GM18873 (cell line): ENCODE measurements around the gene MORN5.

Source experiments
- ATAC-seq: cut with Tn5 transposase; IDR thresholded peaks from one replicate; pipeline ENCODE4 v1.9.1; 2021; ENCODE audit warnings: mild to moderate bottlenecking, moderate library complexity, moderate number of reproducible peaks; ENCODE audit not compliant: unreplicated experiment, low FRiP score

MORN5 gene

DNA sequence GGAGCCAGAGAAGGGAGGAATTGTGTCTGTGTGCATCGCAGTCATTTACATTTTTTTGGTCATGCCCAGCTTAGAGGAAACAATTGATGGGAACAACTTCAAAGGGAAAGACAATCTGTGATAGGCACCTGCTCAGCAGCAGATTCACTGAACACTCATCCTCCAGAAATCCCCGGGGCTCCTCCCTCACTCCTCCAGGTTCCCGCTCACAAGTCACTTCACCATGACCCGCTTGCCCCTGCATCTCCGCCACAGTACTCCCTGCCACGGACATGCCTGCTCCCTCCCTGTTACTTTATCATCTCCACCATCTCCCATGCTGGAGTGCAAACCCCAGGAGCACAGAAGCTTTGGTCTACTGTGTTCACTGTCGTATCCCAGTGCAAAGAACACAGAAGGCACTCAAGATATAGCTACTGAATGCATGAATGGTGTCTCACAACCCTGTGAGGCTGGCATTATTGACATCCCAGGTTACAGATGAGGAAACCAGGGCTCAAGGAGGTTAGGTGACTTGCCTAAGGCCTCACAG, 52.8 kb downstream of the MORN5 start:
- ATAC-seq: no peak

DNA sequence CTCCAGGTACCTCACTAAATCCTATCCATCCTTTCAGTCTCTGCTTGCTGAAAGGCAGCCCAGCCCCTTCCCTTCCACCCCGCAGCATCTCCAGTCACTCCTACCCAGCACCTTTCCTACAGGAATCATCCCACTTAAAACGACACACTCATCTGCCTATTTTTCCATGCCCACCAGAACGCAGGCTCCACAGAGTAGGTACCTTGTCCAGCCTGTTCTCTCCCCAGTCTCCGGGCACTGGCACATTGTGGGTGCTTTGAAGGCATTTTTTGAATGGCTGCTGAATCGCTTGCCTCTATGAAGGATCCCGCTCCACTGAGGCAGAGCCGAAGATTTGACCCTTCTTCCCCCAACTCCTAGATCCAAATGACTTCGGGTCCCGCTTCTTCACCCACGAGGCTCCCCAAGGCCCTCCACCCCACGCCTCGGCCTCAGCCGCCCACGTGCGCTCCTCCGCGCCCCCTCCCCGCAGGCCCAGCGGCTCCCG, 53.4 kb downstream of the MORN5 start:
- ATAC-seq: no peak

DNA sequence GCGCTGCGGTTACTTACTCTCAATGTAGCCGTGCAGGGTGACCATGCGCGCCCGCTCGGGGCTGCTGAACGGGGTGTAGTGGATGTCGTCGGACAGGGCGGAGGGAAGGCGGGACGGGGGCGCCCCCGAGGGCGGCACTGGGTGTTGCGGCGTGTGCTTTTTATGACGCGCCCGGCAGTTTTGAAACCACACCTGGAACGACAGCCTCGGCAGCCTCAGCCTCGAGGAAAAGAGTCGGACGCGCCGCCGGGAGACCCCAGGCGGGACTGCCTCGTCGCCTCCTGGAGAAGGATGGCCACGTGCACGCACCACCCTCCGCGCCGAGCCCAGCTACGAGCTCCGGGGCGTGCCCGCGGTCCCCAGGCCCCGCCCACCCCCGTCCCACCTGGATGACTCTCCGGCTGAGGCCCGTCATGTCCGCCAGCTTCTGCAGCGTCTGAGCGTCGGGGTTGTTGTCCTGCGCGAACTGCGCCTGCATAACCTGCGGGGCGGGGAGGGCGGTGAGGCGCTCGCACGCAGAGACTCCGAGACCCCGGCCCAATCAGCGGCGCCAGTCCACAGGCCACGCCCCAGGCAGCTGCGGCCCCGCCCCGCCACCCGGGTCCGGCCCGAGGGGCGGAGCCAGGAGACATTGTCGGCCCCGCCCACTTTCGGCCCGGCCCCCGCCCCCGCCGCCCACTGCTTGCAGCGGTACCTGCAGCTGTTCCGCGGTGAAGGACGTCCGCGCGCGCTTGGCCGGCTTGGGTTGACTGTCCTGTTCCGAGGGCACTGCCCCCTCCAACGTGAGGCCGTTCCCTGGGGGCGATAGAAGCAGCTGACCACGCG, 54.1 kb downstream of the MORN5 start:
- ATAC-seq: no peak

DNA sequence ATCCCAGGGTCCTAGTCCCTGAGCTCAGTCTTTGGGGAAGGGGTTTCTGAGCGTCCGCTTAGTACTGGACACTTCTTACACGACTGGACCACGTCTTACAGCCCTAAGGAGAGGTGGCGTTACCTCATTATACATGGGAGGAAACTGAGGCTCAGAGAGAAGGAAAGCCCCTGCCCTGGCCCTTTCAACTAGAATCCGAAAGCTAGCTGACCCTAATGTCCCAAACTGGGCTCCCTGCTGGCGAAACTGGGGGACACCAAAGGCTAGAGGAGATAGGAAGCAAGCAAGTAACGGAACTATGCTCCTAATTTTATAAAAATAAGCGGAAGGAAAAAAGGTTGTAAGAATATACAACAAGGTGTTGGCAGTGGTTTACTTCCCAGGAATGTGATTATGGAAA, 54.8 kb downstream of the MORN5 start:
- ATAC-seq: no peak

DNA sequence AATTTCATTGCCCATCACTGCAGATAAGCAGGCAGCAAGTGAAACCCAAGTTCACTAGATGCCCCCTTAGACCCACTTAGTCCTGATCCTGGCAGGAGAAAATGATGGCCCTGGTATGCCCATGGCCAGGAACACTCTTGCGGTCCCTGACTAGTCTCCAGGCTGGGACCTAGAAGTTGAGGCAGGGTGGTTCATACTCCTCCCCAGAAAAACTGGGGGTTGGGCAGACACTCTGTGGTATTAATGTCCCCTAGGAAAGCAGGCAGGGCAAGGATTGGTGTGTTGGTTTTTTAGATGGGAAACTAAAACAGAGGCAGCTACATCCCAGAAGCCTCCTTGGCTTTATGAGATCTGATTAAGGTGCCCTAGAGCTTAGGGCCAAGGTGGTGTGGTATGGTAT, 56.0 kb downstream of the MORN5 start:
- no peak for ATAC-seq

DNA sequence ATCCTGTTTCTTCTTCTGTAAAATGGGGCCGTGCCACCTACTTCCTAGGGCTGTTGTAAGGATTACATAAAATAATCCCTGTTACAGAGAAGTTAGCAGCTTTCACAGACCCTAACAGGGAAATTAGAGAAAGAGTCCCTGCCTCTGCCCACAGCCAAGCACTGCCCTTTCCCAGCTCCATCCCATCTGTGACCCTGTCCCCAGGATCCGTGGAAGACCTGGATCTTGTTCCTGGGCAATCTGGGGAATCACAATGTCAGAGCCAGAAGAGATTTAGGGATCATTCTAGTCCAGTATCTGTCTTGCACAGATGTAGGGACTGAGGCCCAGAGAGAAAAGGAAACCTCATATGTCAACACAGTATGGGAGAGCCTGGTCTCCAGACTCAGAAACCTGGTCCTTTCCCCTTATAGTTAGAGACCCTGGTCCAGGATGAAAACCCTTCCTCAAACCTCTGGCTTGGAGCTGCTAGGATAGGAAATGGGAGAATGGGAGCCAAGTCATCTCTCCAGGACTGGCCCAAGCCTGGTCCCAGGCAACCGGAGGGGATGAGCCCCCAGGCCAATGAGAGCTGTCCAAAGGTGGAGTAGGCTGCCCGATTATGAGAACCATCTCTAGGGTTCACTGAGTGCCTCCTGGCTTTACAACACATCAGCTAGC, 56.6 kb downstream of the MORN5 start:
- ATAC-seq: no peak

DNA sequence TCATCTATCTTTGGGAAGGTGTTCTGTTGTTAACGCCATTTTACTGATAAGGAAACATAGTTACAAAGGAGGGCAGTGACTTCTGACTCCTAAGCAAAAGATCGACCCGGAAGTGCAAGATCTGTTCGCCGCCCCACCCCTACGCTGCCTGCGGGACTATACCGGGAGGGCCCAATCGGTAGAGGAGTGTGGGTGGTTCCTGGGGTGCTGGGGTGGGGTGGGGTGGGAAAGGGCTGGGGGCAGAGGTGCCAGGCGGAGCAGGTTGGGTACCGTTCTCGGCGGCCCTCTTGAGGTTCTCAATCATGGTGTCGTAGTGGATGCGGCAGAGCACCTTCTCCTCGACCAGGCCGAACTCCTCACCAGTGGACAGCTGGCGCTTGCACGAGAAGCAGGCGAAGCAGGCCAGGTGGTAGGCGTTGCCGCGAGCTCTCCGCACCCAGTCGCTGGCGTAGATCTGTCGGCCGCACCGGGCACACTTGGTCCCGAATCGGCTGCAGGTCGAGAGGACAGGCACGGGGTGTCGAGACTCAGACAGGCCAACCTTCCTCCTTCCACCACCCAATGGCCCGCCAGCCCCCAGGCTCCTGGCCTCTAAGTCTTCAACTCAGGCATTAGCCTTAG, 57.2 kb downstream of the MORN5 start:
- no peak for ATAC-seq

DNA sequence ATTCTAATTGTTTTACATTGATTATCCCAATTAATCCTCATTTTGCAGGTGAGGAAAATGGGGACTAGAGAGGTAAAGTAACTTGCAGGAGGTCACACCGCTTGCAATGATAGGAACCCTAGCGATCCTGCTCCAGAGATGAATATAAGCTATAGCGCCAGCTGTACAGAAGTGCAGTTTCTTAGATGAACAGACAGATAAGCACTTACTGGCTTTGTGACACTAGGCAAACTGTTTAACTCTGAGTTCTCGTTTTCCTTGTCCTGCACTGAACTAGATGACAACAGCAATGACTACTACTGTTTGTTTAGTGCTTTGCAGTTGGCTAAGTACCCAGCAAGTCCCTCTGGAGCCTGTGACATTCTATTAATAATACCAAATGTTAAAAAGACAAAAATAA, 57.9 kb downstream of the MORN5 start:
- ATAC-seq: no peak

DNA sequence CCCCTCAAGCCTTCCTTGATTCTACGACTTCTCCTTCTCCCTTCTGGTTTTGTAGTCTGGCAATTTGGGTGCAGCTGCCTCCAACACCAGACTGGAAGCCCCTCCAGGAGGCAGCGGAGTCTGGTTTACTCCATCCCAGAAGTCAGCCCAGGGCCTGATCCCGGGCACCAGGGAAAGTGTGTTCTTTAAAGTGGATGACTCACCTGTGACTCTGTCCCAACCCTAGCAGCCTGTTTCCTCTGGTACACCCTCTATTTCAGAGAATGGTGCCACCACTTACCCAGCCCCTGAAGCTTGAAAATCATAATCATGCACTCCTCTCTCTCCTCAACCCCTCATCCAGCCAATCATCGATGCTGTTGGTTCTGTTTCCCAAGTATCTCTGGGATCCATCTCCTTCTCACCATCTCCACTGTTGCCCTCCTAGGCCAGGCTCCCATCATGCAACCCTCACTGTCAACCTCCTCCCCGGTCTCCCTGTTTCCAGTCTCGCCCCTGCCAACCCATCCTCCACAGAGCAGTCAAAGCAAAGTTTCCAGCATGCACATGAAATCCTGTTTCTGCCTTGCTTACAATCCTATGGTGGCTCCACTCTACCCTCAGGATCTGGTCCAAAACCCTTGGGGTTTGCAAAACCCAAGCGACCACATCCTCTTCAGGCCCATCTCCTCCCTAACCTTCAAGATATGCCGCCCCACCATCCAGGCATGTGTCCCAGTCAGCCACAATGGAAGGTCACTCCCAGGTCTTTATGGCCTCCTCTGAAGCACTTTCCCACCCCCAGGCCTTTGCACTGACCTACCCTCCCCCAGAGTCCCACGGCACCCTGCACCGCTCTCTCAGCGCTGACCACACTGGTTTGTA, 58.6 kb downstream of the MORN5 start:
- ATAC-seq: no peak

DNA sequence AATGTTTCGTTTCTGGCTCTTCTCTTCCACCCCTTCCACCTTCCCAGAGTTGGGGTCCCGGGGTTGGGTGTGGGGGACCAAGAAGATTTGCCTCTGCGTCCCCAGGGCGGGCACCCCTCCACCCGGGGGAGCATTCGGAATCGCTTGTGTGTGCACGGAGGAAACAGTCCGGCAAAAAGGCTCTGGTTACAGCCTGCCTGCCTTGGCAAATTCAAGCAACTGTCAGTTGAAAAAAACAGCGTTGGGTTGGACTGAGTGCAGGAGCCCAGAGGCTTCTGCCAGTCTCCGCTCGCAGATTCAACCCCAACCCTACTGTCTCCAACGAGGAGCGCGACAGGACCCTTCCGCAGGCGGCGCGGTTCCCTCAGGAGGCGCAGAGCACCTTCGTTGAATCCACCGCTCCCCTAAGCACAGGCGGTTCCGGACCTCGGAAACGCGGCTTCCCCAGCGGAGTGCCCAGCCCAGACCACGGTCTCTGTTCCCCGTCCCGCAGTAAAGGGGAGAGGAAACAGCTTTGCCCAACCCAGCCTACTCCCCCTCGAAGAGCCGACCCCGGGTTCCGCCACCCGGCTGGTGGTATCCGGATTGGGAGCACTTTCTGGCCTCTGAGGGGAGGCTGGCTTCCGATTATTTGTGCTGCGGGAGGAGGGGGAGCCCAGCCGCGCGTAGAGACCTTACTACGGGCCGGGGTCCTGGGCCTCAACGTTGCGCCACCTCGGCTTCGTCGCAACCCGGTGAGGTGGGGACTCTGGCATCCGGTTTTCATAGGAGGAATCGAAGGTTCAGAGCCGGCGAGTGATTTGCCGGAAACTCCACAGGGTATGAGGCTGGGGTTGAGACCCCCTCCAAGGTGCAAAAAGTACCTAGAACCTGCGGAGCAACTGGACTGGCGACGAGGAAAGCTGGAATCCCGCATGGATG, 59.5 kb downstream of the MORN5 start:
- ATAC-seq: no peak

DNA sequence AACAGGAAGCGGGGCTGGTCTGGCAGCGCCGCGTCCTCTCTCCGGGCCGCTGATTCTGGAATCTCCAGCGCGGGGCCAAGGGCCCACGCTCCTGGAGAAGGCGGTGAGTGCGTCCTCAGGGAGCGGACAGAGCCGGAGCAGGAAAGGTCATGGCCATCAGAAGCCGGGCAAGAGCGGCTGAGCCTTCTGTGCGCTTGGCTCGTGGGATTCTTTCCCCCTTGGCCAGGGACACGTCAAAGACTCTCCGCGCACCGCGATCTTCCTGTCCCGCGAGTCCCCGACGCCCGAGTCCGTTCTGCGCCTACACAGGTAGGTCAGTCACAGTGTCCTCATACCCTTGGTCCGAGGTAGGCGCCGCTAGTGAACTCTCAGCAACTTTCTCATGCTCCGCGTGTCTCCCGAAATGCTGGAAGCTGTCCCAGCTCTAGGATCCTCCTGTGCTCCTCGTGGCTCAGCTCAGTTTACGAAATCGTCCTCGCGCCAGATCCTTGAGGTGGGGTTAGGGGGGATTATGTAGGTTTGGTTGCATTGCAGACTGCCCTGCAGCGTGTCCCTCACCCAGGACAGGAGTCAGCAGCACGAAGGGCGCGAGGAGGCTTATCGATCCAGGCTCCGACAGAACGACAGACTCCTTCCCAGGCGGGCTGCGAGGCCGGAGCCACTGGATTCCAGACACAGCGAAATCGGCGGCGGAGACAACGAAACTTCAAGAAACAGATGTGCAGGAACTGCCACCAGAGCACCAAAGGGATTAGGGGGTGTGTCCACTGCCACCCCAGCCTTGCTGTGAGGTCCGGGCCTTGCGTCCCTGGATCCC, 60.4 kb downstream of the MORN5 start:
- ATAC-seq: no peak

DNA sequence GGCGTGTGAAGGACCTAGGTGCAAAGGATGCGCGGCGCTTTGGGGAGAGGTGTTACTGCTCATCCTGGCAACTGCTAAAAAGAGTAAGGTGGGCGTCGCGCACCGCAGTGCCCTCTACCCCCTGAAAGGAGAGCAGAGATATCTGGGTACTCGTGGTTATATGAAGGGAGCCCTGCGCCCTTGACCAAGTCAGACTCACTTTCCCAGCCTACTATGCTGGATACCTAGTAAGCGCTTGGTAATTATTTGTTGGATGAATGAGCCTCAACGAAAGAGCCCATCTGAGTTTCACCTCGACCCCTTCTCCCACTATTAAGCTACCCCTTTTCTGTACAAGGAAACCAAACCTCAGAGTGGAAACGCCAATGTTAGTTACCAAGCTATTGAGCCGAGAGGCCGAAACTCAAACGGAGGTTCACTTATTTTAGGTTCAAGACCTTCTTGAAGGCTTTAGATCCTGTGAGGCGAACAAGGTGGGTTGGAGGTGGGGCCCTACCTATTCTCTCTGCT, 61.0 kb downstream of the MORN5 start:
- ATAC-seq: no peak

DNA sequence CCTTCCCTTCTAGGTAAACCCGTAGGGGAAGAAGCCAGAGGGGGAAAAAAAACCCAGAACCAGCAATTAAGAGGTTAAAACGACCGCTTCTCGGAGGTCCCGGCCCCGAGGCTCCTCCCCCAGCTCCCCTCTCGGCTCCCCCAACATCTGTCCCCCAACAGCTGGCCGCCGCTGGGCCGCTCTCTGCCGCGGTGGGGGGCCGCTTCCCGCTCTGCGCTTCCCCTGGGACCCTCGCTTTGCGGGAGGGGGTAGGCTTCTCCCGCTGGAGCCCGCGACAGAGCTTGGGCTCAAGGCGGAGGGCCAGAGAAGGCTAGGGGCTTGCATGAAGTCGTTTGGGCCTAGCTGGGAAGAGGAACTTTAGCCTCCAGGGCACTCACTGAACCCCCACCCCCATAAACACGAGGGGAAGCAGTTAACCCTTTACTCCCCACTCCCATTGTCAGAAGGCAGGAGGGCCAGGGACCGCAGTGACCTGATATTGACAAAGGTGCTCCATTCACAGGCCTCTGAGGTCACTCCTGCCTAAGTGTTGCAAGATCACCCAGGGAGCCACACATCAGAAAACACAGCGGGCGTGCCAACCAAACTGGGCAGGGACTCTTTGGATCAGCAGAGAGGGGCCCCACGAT, 61.6 kb downstream of the MORN5 start:
- ATAC-seq: no peak

DNA sequence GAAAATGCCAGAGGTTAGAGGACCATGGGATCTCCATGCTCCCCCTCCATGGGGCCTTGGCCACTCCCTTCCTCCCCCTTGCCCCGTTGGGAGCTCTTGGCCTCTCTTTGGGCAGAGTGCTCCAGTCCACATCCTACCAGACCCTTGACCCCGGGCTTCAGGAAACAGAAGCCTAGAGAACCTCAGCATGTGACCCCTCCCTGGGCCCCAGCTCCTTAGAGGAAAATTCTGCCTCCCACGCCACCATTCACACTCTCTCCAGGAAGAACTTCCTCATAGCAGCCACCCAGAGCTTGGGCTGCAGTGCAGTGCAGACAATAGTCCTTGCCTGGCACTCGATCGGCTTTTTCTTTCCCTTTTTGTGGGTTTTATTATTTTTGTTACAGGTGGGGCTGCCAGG, 63.1 kb downstream of the MORN5 start:
- no peak for ATAC-seq

DNA sequence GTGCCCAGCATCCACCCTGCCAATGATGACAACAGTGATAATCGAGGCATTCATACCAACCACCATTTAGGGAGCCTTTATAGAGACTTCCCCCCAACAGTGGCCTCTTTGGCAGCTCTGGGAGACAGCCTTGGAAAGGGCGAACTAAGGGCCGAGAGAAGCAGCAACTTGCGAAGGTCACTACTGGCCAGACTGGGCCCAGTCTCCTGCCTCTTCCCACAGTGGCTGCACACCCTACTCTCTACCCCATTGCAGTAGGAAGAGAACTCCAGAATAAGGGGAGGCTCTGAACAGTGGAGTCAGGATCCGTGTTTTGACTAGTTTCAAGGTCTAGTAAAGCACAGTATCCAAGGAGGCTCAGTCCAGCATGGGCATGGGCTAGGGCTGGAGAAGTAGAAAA, 63.7 kb downstream of the MORN5 start:
- no peak for ATAC-seq

DNA sequence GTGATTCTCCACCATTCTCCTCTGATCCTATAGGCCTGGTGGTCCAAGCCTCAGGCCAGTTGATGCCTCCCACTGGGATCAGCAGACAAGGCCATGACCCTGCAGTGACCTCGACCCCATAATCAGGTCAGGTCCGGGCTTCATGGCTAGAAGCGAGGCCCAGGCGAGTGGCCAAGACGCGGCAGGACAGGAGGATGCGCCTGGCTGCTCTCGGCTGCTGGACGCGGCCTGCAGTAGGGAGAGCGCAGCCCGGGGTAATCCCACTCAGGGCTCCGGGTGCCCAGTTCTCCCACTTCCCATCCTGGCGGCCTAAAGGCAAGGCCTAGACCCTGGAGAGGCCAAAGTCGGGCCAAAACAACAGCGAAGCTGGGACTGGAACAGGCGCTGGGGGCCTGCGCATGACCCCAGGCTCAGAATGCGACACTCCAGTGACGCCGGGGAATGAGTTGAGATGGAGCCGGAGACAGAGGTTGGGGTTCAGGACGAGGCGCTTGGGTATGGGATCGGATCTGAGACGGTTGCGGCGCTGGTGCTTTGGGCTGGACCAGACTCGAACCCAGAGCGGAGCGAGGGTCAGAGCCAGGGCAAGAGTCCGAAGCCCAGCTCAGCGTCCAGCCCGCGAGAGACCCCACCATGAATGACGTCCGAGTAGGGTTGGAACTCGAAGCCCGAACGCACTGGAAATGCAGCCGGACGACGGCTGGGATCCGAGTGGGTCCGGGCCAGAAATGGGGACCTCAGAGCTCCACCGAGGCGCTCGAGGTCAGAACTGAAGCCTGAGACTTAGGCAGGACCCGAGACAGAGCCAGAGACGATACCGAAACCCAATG, 65.8 kb downstream of the MORN5 start:
- ATAC-seq: no peak

DNA sequence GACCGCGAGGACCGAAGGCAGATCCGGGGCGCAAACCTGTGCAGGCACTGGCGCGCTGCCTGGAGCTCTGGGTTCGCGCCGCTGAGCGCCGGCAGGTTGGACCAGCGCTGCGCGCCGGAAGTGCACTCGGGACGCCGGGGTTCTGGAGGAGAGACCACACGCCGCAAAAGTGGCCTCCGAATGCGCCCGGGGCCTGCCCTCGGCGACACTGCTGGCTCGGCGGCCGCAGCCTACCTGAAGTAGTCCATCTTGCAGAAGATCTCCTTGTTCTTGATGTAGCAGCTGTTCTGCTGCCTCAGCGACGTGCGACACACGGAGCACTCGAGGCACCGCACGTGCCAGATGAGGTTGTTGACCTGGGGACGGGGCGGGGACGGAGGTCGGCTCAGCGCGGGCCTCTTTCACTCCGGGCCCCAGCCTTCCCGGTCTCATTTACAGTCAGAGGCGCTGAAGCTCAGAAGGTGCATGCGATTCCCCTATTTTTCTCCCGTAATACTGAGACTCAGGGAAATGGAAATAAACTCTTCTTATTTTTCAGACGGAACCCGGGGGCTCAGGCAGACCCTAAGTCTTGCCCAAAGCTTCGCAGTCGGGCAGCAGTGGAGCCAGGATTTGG, 66.5 kb downstream of the MORN5 start:
- no peak for ATAC-seq
